GM21737 (cell line): Measurements from ENCODE around the gene BCL2L1.
A peak's percentile ranks its signal among the peaks of the same experiment; 100 is the strongest.
"Not testable (repeated sequence)": the region's sequence is repeated elsewhere in the genome, so short reads cannot be mapped to it uniquely, and the experiment has no call there.

Experiments
- ATAC-seq: cut with Tn5 transposase; IDR thresholded peaks from one replicate; pipeline ENCODE4 v1.9.1; 2021; ENCODE audit warnings: mild to moderate bottlenecking, moderate library complexity; ENCODE audit not compliant: unreplicated experiment

The BCL2L1 gene

DNA sequence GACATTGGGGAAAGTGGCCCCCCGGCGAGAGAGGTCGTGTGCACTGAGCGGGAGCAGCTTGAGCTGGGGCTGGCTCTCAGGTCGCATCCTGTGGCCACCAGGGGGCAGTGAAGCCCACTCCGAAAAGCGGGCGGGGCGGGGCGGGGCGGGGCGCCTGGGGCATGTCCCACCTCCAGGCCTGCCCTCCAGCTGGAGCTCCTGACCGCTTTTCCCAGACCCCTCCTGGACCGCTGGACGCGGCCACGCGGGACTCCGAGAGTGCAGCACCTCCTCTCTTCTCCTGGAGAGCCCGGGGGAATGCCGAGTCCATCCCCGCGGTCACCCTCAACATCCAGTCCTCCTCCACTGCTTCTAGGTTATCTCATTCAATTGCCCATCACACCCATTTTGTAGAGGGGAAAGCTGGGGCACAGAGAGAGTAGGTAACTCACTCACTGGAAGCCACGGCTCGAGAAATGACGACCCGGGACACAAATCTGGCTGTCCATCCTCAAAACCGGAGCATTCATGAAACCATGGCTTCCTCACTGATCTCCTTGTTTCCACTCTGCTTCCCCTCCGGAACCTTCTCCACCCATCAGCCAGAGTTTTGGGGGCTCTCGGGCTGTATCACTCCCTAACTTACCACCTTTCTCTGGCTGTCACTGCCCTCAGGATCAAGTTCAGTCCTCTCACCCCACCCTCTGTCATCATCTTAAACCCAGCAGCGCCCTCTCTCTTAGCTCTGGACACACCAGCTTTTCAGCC lies 60.9 kb downstream of the BCL2L1 start:
- peak; percentile 60 for ATAC-seq

- ATAC-seq, result no peak
Measured at GRCh38 chr20:31654534-31654933, 68.1 kb downstream of the BCL2L1 start.

DNA sequence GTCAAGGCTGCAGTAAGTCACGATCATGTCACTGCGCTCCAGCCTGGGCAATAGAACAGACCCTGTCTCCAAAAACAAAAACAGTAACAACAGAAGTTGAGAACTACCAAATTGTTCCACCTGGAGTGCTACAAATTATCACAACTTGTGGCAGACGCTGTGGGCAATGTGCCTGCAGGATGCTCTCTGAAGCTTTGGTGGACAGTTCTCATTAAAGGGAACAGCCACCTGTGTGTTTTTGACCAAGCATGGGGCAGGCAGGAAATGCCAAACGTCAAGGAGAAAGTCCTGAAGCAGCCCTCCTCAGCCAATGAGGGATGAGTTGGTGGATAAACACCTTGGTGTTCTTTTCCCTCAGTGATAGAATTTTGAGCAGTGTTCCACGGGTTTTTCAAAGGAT lies 69.1 kb downstream of the BCL2L1 start:
- no peak for ATAC-seq

- no peak for ATAC-seq
Measured at GRCh38 chr20:31652917-31653396, 69.7 kb downstream of the BCL2L1 start.

GRCh38 chr20:31648104-31648503 lies 74.6 kb downstream of the BCL2L1 start:
- not testable (repeated sequence) for ATAC-seq

GRCh38 chr20:31644701-31645100 lies 78.0 kb downstream of the BCL2L1 start:
- no peak for ATAC-seq

- no peak for ATAC-seq
Measured at GRCh38 chr20:31643522-31643921, 79.1 kb downstream of the BCL2L1 start.

DNA sequence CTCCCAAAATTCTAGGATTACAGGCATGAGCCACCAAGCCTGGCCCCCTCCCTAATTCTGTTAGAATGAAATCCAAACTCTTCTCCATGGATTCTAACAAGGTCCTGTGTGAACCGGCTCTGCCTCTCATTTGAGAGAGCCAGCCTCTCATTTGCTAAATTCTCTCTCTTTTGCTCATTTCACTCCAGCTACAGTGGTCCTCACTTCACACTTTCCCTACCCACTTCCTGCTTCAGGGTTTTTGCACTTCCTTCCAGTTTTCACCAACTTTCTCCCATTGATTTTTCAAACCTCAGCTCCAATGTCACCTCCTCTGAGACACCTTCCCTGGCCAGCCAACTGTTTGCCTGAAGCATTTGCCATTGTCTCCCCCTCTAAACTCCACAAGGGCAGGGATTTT lies 79.8 kb downstream of the BCL2L1 start:
- ATAC-seq, result no peak

DNA sequence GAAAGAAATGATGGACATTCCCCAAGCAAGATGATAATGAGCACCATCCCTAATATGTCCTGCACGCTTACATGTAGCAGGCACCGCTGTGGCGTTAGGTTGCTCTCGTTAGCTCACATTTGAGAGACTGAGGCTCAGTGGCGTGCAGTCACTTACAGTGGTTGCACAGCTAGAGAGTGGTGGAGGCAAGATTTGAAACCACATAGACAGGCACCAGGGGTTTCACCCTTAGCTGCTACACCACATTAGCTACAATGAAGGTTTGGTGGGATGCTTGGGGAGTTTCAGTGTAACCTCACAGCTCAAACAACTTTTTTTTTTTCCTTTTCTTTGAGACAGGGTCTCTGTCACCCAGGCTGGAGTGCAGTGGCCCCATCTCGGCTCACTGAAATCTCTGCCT lies 81.3 kb downstream of the BCL2L1 start:
- no peak for ATAC-seq

- ATAC-seq, result no peak
Measured at GRCh38 chr20:31640259-31640658, 82.4 kb downstream of the BCL2L1 start.

- no peak for ATAC-seq
Measured at GRCh38 chr20:31638816-31639215, 83.9 kb downstream of the BCL2L1 start.

DNA sequence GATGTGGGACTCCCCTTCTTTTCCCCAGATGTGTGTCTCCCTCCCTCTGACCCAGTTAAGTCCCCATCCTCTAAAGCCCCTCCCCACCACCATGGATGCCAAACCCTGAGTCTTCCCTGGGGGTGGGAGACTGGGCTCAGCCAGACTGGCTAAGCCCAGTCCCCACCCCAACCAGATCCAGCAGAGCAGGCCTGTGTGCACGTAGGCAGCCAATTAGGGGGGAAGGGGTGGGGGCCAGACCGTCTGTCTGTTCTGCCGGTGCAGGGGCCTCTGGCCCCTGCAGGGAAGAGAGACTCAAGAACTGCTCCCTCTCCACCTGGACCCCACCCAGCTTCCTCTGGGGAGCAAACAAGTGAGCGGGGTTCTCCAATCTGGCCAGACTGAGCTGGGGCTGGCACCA lies 84.4 kb downstream of the BCL2L1 start:
- ATAC-seq, result no peak

DNA sequence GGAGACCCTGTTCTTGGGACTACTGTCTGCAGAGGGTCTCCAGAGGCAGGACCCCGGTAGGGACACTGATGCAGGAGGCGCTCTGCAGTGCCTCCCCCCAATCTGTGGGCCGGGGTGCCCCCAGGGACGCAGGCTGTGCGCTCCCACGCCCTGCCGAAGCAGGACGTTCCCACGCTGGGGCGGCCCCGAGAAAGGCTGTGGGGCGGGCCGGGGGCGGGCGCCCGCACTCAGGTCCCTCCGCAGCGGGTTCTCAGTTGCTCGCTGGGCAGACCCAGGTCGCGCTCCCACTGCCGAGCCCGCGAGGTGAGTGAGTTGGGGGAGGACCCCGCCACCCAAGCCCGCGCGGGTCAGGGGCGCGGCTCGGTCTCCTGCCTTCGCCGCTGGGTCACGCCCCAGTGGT lies 85.0 kb downstream of the BCL2L1 start, which contains the start of gene COX4I2:
TSS of gene COX4I2 (plus strand) at position 253 of the 400 bp plus-strand sequence. CDS start 1,106 bp downstream, outside the sequence.
- no peak for ATAC-seq

- no peak for ATAC-seq
Measured at GRCh38 chr20:31633339-31633914, 89.2 kb downstream of the BCL2L1 start.

GRCh38 chr20:31632548-31633338 lies 89.9 kb downstream of the BCL2L1 start:
- ATAC-seq, result no peak

DNA sequence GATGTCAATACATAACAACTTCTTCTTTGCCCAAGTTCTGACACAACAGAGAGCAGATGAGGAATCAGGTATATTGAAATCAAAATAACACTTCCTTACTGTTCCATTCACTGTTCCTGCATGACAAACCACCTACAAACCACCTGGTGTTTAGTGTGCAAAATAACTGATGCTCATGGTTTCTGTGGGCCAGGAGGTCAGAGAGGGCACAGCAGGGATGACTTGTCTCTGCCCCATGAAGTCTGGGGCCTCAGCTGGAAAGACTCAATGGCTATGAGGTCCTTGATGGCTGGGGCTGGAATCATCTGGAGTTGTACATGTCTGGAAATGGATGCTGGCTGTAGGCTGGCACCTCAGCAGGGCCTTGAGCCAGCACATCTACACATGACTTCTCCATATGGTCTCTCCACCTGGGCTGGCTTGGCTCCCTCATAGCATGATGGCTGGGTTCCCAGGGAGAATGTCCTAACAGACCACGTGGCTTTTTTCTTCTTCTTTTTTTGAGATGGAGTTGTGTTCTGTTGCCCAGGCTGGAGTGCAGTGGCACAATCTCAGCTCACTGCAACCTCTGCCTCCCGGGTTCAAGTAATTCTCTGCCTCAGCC lies 92.4 kb downstream of the BCL2L1 start:
- ATAC-seq, result no peak

DNA sequence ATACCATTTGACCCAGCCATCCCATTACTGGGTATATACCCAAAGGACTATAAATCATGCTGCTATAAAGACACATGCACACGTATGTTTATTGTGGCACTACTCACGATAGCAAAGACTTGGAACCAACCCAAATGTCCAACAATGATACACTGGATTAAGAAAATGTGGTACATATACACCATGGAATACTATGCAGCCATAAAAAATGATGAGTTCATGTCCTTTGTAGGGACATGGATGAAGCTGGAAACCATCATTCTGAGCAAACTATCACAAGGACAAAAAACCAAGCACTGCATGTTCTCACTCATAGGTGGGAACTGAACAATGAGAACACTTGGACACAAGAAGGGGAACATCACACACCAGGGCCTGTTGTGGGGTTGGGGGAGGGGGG lies 94.6 kb downstream of the BCL2L1 start:
- ATAC-seq, result not testable (repeated sequence)

- ATAC-seq, result not testable (repeated sequence)
Measured at GRCh38 chr20:31626534-31626933, 96.1 kb downstream of the BCL2L1 start.

DNA sequence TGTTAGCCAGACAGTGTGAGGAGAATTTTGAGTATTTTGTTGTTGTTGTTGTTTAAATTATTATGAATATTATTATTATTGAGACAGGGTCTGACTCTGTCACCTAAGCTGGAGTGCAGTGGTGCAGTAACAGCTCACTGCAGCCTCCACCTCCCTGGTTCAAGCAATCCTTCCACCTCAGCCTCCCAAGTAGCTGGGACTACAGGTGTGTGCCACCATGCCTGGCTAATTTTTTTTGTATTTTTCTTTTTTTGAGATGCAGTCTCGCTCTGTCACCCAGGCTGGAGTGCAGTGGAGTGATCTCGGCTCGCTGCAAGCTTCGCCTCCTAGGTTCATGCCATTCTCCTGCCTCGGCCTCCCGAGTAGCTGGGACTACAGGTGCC lies 99.6 kb downstream of the BCL2L1 start:
- not testable (repeated sequence) for ATAC-seq

- no peak for ATAC-seq
Measured at GRCh38 chr20:31620246-31620645, 102.4 kb downstream of the BCL2L1 start.

GRCh38 chr20:31617432-31618104 lies 105.1 kb downstream of the BCL2L1 start:
- ATAC-seq, result no peak
